ENCODE measurements around the gene C1orf167. TPM values are rescaled to one million over a fixed set of nuclear protein-coding genes. Genes with fewer than 3 reads are reported as not detected.

Gene C1orf167
- polyA plus RNA-seq, 1 experiment: 0.11 TPM

DNA sequence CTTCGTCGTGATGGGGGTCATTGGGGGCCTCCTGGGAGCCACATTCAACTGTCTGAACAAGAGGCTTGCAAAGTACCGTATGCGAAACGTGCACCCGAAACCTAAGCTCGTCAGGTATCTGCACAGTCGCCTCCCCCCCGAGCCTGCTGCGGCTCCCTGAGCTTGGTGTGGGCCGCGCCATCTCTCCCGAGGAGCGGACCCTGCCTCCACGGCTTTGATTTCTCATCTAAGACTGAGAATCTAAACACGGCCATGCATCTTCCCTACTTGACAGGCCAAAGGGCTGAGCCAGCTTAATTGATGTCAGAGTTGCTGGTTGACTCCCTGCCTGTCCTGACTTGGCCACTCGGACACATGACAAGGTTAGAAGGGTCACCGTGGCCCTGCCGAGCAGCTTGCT is 66.5 kb downstream of the C1orf167 start:
- POLR2A ChIA-PET: no interaction called here
- CTCF ChIA-PET: interaction anchor here (1.2 kb wide), 1 partner anchor 10 kb away, joined by 4 read pairs; no protein-coding TSS in a partner anchor
- H3K27ac ChIP-seq (ENCODE audit: low read depth, low read length): no peak overlapping the region

DNA sequence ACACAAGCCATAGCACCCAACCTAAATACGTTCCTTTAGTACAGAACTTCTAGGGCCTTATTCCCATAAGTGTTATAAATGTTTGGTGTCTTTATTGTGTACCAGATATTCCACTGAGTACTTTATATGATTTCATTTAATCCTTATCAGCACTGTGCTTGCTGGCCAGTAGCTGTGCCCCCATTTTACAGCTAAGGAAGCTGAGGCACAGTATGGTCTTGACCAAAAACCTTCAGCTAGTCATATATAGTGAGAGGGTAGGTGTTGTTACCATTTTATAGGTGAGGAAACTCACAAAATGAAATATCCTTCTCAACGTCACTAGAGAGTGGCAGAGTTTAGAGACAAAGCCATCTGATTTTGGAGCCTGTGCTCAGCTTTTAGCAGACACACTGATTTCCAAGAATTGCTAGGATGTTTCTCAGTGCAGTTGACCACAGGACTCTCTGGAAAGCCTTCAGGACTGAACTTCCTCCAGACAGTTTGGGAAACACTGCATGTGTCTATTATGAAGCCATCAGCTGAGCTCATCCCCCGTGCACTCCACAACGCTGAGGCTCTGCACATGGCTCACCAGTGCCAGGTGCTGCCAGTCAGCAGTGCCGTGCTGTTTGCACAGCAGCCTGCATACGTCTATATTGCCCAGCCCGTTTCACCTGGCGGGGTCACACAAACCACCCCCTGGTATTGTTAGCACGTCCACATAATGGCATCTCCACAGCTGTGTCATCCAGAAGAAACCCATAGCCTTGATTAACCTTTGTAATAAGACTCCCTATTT is 70.1 kb downstream of the C1orf167 start:
- no peaks in the 10 kb centered on the region for H3K9me3 ChIP-seq (ENCODE audit: control insufficient read depth, insufficient read depth, low read length)
- no peak overlapping the region for H3K27ac ChIP-seq (ENCODE audit: low read depth, low read length)
- TF ChIP-seq, protein P1, sequence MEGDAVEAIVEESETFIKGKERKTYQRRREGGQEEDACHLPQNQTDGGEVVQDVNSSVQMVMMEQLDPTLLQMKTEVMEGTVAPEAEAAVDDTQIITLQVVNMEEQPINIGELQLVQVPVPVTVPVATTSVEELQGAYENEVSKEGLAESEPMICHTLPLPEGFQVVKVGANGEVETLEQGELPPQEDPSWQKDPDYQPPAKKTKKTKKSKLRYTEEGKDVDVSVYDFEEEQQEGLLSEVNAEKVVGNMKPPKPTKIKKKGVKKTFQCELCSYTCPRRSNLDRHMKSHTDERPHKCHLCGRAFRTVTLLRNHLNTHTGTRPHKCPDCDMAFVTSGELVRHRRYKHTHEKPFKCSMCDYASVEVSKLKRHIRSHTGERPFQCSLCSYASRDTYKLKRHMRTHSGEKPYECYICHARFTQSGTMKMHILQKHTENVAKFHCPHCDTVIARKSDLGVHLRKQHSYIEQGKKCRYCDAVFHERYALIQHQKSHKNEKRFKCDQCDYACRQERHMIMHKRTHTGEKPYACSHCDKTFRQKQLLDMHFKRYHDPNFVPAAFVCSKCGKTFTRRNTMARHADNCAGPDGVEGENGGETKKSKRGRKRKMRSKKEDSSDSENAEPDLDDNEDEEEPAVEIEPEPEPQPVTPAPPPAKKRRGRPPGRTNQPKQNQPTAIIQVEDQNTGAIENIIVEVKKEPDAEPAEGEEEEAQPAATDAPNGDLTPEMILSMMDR (IDR thresholded peaks at IDR 0.05; ENCODE audit: low read depth, low read length): no peak
- ChIA-PET POLR2A (interaction anchor here (1.5 kb wide), 1 partner anchor 76 kb away, joined by 5 read pairs; no protein-coding TSS in a partner anchor), CTCF (interaction anchor here (1.2 kb wide), 1 partner anchor 47 kb away, joined by 4 read pairs; no protein-coding TSS in a partner anchor)
- H3K27me3 ChIP-seq (ENCODE audit: control insufficient read depth, insufficient read depth, low read length): no peaks in the 10 kb centered on the region
- H3K4me3 ChIP-seq (ENCODE audit: low read depth, low read length): no peak overlapping the region
- DNase-seq (ENCODE audit: low read depth, low spot score): no peak

More for the DNA sequence above, 66.5 kb downstream of the C1orf167 start:
- H3K4me3 ChIP-seq (ENCODE audit: low read depth, low read length): no peak overlapping the region
- H3K9me3 ChIP-seq (ENCODE audit: control insufficient read depth, insufficient read depth, low read length): no peaks in the 10 kb centered on the region
- no peak for DNase-seq (ENCODE audit: low read depth, low spot score)
- H3K27me3 ChIP-seq (ENCODE audit: control insufficient read depth, insufficient read depth, low read length): no peaks in the 10 kb centered on the region
- TF ChIP-seq, protein P1 (IDR thresholded peaks at IDR 0.05; ENCODE audit: low read depth, low read length): no peak

DNA sequence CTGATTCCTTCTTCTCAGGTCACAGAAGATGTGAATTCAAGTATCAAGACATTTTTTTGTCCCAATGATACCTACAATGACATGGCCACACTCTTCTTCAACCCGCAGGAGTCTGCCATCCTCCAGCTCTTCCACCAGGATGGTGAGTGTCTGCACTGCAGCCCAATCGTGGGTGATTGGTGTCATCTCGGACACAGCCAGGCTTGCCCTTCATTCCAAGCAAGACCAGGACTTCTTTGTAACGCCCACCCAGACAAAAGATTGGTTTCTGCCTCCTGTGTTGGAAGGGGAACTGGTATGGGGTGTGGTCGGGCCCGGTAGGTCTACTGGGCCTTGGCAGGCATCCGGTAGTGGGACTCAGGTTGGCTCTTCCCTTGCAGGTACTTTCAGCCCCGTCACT is 71.5 kb downstream of the C1orf167 start:
- CTCF ChIA-PET: interaction anchor here (1.0 kb wide), 1 partner anchor 61 kb away, joined by 3 read pairs; no protein-coding TSS in a partner anchor
- TF ChIP-seq, protein P1 (IDR thresholded peaks at IDR 0.05; ENCODE audit: low read depth, low read length): no peak
- Histone ChIP-seq H3K4me3 (ENCODE audit: low read depth, low read length) (no peak overlapping the region), H3K9me3 (ENCODE audit: control insufficient read depth, insufficient read depth, low read length) (no peaks in the 10 kb centered on the region; the same call in 1 of the 2 replicates), H3K27ac (ENCODE audit: low read depth, low read length) (no peak overlapping the region), H3K27me3 (ENCODE audit: control insufficient read depth, insufficient read depth, low read length) (no peaks in the 10 kb centered on the region)
- no peak for DNase-seq (ENCODE audit: low read depth, low spot score)
- POLR2A ChIA-PET: no interaction called here

DNA sequence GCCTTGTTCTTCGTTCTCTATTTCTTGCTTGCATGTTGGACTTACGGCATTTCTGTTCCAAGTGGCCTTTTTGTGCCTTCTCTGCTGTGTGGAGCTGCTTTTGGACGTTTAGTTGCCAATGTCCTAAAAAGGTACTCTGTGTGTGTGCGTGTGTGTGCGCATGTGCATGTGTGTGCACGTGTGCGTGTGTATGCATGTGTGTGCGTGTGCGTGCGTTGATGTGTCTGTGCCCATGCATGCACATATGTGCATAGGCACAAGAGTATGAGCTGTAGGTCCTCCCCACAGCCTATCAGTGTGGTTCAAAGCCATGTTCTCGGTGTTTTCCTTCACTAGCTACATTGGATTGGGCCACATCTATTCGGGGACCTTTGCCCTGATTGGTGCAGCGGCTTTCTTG is 71.9 kb downstream of the C1orf167 start:
- TF ChIP-seq, protein P1 (IDR thresholded peaks at IDR 0.05; ENCODE audit: low read depth, low read length): no peak
- Histone ChIP-seq H3K9me3 (ENCODE audit: control insufficient read depth, insufficient read depth, low read length) (no peaks in the 10 kb centered on the region; the same call in 1 of the 2 replicates), H3K27me3 (ENCODE audit: control insufficient read depth, insufficient read depth, low read length) (no peaks in the 10 kb centered on the region), H3K4me3 (ENCODE audit: low read depth, low read length) (no peak overlapping the region), H3K27ac (ENCODE audit: low read depth, low read length) (no peak overlapping the region)
- CTCF ChIA-PET: interaction anchor here (1.0 kb wide), 1 partner anchor 60 kb away, joined by 3 read pairs; no protein-coding TSS in a partner anchor
- no peak for DNase-seq (ENCODE audit: low read depth, low spot score)
- POLR2A ChIA-PET: no interaction called here
